Kidney (tissue), 14 donors: ENCODE results near the gene SCARB2. TPM values are rescaled to one million over a fixed set of nuclear protein-coding genes. Genes with fewer than 3 reads are reported as not detected.

Experiments
- DNase-seq, 5 donors: peaks; one replicate each; pipeline ENCODE4 v3.0.0-alpha.2; 2013 to 2020
- FAIRE-seq: peaks from 2 replicates; lab custom pipeline; 2012; peaks lifted over from hg19 to GRCh38; lab: Jason Lieb, UNC
- H3K27ac ChIP-seq, 2 donors: one replicate each; pipeline ENCODE4 v1.7.0; 2013; ENCODE audit warnings: low read depth in 2 of 2, low read length in 2 of 2, inconsistent platforms in 1 of 2
- H3K27me3 ChIP-seq: one replicate; pipeline ENCODE4 v1.7.1; 2013; ENCODE audit warnings: low read length, inconsistent platforms; ENCODE audit not compliant: control insufficient read depth, insufficient read depth
- H3K36me3 ChIP-seq, 3 donors: one replicate each; pipeline versions ENCODE4 v1.7.0 to v1.7.1; 2013; ENCODE audit warnings: low read length in 3 of 3, control low read depth in 1 of 3, inconsistent platforms in 1 of 3; ENCODE audit not compliant: insufficient read depth in 3 of 3, control insufficient read depth in 2 of 3
- H3K4me1 ChIP-seq, 3 donors: one replicate each; pipeline versions ENCODE4 v1.7.0 to v1.7.1; 2013; ENCODE audit warnings: low read length in 3 of 3, inconsistent platforms in 1 of 3, low read depth in 1 of 3; ENCODE audit not compliant: control insufficient read depth in 2 of 3, insufficient read depth in 2 of 3
- H3K4me3 ChIP-seq, 3 donors: one replicate each; pipeline versions ENCODE4 v1.7.0 to v1.8.1; 2013; ENCODE audit warnings: low read length in 3 of 3, control low read depth in 1 of 3, inconsistent platforms in 1 of 3
- H3K9ac ChIP-seq, 3 donors: one replicate each; pipeline versions ENCODE4 v1.7.0 to v1.7.1; 2013; ENCODE audit warnings: low read length in 3 of 3, control low read depth in 1 of 3, inconsistent platforms in 1 of 3
- H3K9me3 ChIP-seq, 3 donors: one replicate each; pipeline versions ENCODE4 v1.7.0 to v1.7.1; 2013; ENCODE audit warnings: low read length in 3 of 3, control low read depth in 1 of 3, inconsistent platforms in 1 of 3; ENCODE audit not compliant: control insufficient read depth in 2 of 3, insufficient read depth in 1 of 3
- CTCF ChIP-seq: IDR thresholded peaks from 3 replicates; pipeline ENCODE4 v1.5.1; 2012; ENCODE audit warnings: mild to moderate bottlenecking, moderate library complexity, borderline replicate concordance; ENCODE audit not compliant: insufficient read depth; ENCODE audit errors: extremely low read depth
- intact Hi-C: fragments of 100-400 bp; cut with DNase I; formaldehyde crosslinking; loops from one replicate; pipeline ENCODE4 v1.11.1; 2022
- polyA plus RNA-seq: library from polyadenylated mRNA; stranded (reverse); fragments of 350-450 nt; fragmentation: Illumina TruSeq; extraction: RNeasy Lipid Tissue Mini Kit (QIAGEN cat#74804); gene quantifications from one replicate; pipeline ENCODE4 v1.2.3, GENCODE V29; 2014; ENCODE audit warnings: low read depth, low replicate concordance; ENCODE audit not compliant: insufficient read depth
- total RNA-seq: library from RNA; stranded (reverse); fragmentation: NEBNext Ultra II Directional; extraction: Animal tissue kit (Norgen Biotek cat#: 25700); gene quantifications from one replicate; pipeline ENCODE4 v1.2.1, GENCODE V29; 2021
- donor health status: control.
- donor health status: control.
- donor health status: control.
- donor health status: control.
- donor health status: control.
- donor health status: DM: yes; HTN: yes; CAD: no.
- donor health status: Normal renal cell carcinoma (clear cell type).

Gene SCARB2
- total and polyA plus RNA-seq, 2 donors from 2014 or later: 75.5 to 151 TPM

DNA sequence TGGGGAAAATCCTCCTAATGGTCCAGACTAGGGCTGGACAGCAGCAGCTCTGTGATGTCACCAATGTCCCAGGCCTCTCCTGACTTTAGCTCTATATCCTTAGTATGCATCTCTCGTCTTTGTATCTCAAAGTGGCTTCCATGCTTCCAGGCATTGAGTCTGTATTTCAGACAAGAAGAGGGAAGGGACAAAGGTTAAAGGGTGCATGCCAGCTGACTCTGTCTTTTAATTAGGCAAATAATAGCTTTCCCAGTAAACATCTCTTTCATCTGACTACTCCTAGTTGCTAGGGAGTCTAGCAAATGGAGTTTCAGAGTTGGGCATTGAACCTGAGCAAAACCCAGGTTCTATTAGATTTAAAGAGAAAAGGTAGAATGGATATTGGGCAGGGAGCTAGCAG lies 43.3 kb upstream of the SCARB2 start:
- H3K4me3 ChIP-seq: no peak overlapping the region
- no peak for DNase-seq
- H3K4me1 ChIP-seq: no peaks in the 10 kb centered on the region
- no peak for FAIRE-seq
- H3K36me3 ChIP-seq: no peaks in the 10 kb centered on the region
- intact Hi-C loops: no loop called here
- H3K9ac ChIP-seq: no peak overlapping the region
- H3K27me3 ChIP-seq: no peaks in the 10 kb centered on the region
- H3K27ac ChIP-seq: no peak overlapping the region
- no peak for TF ChIP-seq CTCF
- H3K9me3 ChIP-seq: no peaks in the 10 kb centered on the region

- intact Hi-C loops: no loop called here
- no peak overlapping the region for H3K4me3 ChIP-seq
- H3K9ac ChIP-seq: no peak overlapping the region
- no peak for FAIRE-seq
- peaks cover 2% of the 10 kb centered on the region for H3K27me3 ChIP-seq
- no peak for TF ChIP-seq CTCF
- no peaks in the 10 kb centered on the region for H3K36me3 ChIP-seq
- DNase-seq: no peak
- peaks cover 0 to under 1% (median 0%) of the 10 kb centered on the region in 3 donors for H3K4me1 ChIP-seq
- no peaks in the 10 kb centered on the region for H3K9me3 ChIP-seq
- no peak overlapping the region for H3K27ac ChIP-seq
Observed at GRCh38 chr4:76256032-76256431, 42.4 kb upstream of the SCARB2 start.

DNA sequence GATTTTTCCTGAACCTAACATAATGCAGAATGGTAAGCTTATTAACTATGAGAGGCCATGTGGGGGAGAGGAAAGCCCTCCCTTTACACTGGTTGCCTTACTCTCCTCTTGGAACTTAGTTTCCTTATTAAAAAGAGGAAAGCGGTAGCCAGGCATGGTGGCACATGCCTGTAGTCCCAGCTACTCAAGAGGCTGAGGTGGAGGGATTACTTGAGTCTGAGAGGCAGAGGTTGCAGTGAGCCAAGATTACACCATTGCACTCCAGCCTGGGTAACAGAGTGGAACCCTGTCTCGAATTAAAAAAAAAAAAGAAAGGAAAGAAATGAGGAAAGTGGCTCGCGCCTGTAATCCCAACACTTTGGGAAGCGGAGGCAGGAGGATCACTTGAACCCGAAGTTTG lies 39.9 kb upstream of the SCARB2 start:
- H3K4me3 ChIP-seq: no peak overlapping the region
- no peak overlapping the region for H3K9ac ChIP-seq
- intact Hi-C loops: no loop called here
- peaks cover 0 to 3% (median 0%) of the 10 kb centered on the region in 3 donors for H3K4me1 ChIP-seq
- no peaks in the 10 kb centered on the region for H3K9me3 ChIP-seq
- no peaks in the 10 kb centered on the region for H3K36me3 ChIP-seq
- no peak for DNase-seq
- no peak overlapping the region for H3K27ac ChIP-seq
- no peak for TF ChIP-seq CTCF
- no peak for FAIRE-seq
- H3K27me3 ChIP-seq: peaks cover 2% of the 10 kb centered on the region

- intact Hi-C loops: no loop called here
- peaks cover 2% of the 10 kb centered on the region for H3K27me3 ChIP-seq
- peak overlapping the region in 1 of 3 donors; percentile 81 for H3K4me3 ChIP-seq
- no peak for FAIRE-seq
- H3K27ac ChIP-seq: no peak overlapping the region
- TF ChIP-seq CTCF: no peak
- no peaks in the 10 kb centered on the region for H3K36me3 ChIP-seq
- H3K4me1 ChIP-seq: peaks cover 0 to 3% (median 0%) of the 10 kb centered on the region in 3 donors
- no peaks in the 10 kb centered on the region for H3K9me3 ChIP-seq
- DNase-seq: no peak
- H3K9ac ChIP-seq: no peak overlapping the region
Observed at GRCh38 chr4:76252271-76252653, 38.6 kb upstream of the SCARB2 start.
